ENCODE measurements around the gene PRKCZ. TPM values are rescaled to one million over a fixed set of nuclear protein-coding genes. Genes with fewer than 3 reads are reported as not detected.
A peak's percentile ranks its signal among the peaks of the same experiment; 100 is the strongest.

The PRKCZ gene
- total RNA-seq, 4 donors from 2014 or later = 0.29 to 8.8 (median 3.9) TPM

GRCh38 chr1:2234762-2235113 is 184.5 kb downstream of the PRKCZ start:
- intact Hi-C loops (cut with DNase I; ENCODE audit: low total_unique reads) = no loop called here
- H3K4me1 ChIP-seq = peaks cover 23 to 69% of the 10 kb centered on the region in 2 donors
- H3K4me3 ChIP-seq = peak overlapping the region; percentile 1 to 30
- H3K27ac ChIP-seq = peak overlapping the region; percentile 83 to 91
- DNase-seq = peak in 1 of 2 donors; percentile 58
- H3K27me3 ChIP-seq = no peaks in the 10 kb centered on the region
- no peaks in the 10 kb centered on the region for H3K36me3 ChIP-seq
- no peaks in the 10 kb centered on the region for H3K9me3 ChIP-seq
- peak in 1 of 4 experiments; percentile 4 for TF ChIP-seq CTCF (IDR thresholded peaks at IDR 0.05)
- TF ChIP-seq POLR2A (IDR thresholded peaks at IDR 0.05) = no peak

Other genes with a start within 250 kb of the PRKCZ start
- 100 to 1,000 TPM in 2 of 4 donors, 10 to 100 TPM in 2; 50.2 to 320 (median 104) TPM for gene GNB1, start 159.3 kb upstream of the PRKCZ start, total RNA-seq
- under 1 TPM in 1 of 4 donors, not detected in 3; 0.58 TPM for gene CALML6, start 135.2 kb upstream of the PRKCZ start, total RNA-seq
- gene TMEM52, start 131.1 kb upstream of the PRKCZ start, total RNA-seq = 1 to 10 TPM in 1 of 4 donors, not detected in 3; 1.7 TPM
- 1 to 10 TPM in 1 of 4 donors, under 1 TPM in 1, not detected in 2; 0.64 to 1.0 TPM for gene CFAP74, start 46.6 kb upstream of the PRKCZ start, total RNA-seq
- under 1 TPM in 1 of 4 donors, not detected in 3; 0.83 TPM for gene GABRD, start 31.1 kb upstream of the PRKCZ start, total RNA-seq
- gene FAAP20, start 144.4 kb downstream of the PRKCZ start, total RNA-seq = 10 to 100 TPM in 2 of 4 donors, 1 to 10 TPM in 2; 1.5 to 68.5 (median 15.4) TPM
- gene SKI, start 177.9 kb downstream of the PRKCZ start, total RNA-seq = 100 to 1,000 TPM in 1 of 4 donors, 10 to 100 TPM in 3; 22.8 to 148 (median 34.9) TPM

All from uterus (tissue), 4 donors.